ENCODE results near the gene FYN. TPM values are rescaled to one million over a fixed set of nuclear protein-coding genes. Genes with fewer than 3 reads are reported as not detected.

Gene FYN
- total and polyA plus RNA-seq, 9 of the 15 experiments (the other 6 are each of a cell fraction or from before 2014, with no cell fraction given), result 2.9 to 22.1 (median 11.4) TPM

DNA sequence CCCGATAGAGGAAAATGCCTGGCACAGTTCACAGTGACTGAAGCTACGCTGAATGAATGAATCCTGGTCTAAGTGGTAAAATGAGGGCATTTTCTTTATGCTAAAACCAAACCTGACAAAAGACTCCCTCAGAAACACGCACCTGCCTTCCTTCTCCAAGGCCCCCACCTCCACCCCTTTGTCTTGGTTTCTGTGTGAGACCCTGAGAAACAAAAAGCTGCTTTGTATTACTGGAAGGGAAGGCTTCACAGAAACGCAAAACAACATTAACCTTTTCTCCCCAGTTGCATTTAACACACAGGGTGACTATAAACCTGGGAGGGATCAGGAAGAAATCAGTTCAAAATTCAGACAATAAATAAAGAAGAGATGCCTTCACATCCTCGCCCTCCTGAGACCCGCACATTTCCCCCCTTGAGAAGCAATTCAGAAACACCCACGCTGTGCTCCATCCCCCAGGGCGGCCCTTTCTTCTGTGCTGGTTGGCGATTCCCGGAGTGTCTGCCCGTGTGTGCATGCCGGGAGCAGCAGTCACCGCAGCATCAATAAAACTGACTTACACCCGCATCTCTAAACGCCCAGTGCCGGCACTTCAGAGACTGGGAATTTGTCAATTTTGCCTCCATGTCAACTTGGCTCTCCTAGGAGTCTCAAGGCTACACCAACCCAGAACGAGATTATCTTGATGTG is 200.3 kb downstream of the FYN start (continued):
- TF ChIP-seq, protein P1, sequence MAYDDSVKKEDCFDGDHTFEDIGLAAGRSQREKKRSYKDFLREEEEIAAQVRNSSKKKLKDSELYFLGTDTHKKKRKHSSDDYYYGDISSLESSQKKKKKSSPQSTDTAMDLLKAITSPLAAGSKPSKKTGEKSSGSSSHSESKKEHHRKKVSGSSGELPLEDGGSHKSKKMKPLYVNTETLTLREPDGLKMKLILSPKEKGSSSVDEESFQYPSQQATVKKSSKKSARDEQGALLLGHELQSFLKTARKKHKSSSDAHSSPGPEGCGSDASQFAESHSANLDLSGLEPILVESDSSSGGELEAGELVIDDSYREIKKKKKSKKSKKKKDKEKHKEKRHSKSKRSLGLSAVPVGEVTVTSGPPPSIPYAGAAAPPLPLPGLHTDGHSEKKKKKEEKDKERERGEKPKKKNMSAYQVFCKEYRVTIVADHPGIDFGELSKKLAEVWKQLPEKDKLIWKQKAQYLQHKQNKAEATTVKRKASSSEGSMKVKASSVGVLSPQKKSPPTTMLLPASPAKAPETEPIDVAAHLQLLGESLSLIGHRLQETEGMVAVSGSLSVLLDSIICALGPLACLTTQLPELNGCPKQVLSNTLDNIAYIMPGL (CRISPR knock-in tag; IDR thresholded peaks at IDR 0.05), result no peak
- TF ChIP-seq, protein P2, sequence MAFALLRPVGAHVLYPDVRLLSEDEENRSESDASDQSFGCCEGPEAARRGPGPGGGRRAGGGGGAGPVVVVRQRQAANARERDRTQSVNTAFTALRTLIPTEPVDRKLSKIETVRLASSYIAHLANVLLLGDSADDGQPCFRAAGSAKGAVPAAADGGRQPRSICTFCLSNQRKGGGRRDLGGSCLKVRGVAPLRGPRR (CRISPR knock-in tag; IDR thresholded peaks at IDR 0.05), result no peak
- TF ChIP-seq ZC3H8 (IDR thresholded peaks at IDR 0.05) (no peak), HDAC2 (IDR thresholded peaks at IDR 0.05) (no peak), ZNF143 (CRISPR knock-in tag; IDR thresholded peaks at IDR 0.05) (no peak)
- TF ChIP-seq, protein P3, sequence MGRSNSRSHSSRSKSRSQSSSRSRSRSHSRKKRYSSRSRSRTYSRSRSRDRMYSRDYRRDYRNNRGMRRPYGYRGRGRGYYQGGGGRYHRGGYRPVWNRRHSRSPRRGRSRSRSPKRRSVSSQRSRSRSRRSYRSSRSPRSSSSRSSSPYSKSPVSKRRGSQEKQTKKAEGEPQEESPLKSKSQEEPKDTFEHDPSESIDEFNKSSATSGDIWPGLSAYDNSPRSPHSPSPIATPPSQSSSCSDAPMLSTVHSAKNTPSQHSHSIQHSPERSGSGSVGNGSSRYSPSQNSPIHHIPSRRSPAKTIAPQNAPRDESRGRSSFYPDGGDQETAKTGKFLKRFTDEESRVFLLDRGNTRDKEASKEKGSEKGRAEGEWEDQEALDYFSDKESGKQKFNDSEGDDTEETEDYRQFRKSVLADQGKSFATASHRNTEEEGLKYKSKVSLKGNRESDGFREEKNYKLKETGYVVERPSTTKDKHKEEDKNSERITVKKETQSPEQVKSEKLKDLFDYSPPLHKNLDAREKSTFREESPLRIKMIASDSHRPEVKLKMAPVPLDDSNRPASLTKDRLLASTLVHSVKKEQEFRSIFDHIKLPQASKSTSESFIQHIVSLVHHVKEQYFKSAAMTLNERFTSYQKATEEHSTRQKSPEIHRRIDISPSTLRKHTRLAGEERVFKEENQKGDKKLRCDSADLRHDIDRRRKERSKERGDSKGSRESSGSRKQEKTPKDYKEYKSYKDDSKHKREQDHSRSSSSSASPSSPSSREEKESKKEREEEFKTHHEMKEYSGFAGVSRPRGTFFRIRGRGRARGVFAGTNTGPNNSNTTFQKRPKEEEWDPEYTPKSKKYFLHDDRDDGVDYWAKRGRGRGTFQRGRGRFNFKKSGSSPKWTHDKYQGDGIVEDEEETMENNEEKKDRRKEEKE (IDR thresholded peaks at IDR 0.05; ENCODE audit: borderline replicate concordance in 1 of 2, control insufficient read depth in 1 of 2, low read depth in 2 of 2, low read length in 1 of 2), result no peak
- TF ChIP-seq, protein P4, sequence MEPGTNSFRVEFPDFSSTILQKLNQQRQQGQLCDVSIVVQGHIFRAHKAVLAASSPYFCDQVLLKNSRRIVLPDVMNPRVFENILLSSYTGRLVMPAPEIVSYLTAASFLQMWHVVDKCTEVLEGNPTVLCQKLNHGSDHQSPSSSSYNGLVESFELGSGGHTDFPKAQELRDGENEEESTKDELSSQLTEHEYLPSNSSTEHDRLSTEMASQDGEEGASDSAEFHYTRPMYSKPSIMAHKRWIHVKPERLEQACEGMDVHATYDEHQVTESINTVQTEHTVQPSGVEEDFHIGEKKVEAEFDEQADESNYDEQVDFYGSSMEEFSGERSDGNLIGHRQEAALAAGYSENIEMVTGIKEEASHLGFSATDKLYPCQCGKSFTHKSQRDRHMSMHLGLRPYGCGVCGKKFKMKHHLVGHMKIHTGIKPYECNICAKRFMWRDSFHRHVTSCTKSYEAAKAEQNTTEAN (CRISPR knock-in tag; IDR thresholded peaks at IDR 0.05), result no peak
- TF ChIP-seq, protein P5, sequence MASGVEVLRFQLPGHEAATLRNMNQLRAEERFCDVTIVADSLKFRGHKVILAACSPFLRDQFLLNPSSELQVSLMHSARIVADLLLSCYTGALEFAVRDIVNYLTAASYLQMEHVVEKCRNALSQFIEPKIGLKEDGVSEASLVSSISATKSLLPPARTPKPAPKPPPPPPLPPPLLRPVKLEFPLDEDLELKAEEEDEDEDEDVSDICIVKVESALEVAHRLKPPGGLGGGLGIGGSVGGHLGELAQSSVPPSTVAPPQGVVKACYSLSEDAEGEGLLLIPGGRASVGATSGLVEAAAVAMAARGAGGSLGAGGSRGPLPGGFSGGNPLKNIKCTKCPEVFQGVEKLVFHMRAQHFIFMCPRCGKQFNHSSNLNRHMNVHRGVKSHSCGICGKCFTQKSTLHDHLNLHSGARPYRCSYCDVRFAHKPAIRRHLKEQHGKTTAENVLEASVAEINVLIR (CRISPR knock-in tag; IDR thresholded peaks at IDR 0.05), result no peak
- TF ChIP-seq, protein P6, sequence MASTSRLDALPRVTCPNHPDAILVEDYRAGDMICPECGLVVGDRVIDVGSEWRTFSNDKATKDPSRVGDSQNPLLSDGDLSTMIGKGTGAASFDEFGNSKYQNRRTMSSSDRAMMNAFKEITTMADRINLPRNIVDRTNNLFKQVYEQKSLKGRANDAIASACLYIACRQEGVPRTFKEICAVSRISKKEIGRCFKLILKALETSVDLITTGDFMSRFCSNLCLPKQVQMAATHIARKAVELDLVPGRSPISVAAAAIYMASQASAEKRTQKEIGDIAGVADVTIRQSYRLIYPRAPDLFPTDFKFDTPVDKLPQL (IDR thresholded peaks at IDR 0.05; ENCODE audit: extremely low read depth, insufficient read length), result no peak
- TF ChIP-seq, protein P7, sequence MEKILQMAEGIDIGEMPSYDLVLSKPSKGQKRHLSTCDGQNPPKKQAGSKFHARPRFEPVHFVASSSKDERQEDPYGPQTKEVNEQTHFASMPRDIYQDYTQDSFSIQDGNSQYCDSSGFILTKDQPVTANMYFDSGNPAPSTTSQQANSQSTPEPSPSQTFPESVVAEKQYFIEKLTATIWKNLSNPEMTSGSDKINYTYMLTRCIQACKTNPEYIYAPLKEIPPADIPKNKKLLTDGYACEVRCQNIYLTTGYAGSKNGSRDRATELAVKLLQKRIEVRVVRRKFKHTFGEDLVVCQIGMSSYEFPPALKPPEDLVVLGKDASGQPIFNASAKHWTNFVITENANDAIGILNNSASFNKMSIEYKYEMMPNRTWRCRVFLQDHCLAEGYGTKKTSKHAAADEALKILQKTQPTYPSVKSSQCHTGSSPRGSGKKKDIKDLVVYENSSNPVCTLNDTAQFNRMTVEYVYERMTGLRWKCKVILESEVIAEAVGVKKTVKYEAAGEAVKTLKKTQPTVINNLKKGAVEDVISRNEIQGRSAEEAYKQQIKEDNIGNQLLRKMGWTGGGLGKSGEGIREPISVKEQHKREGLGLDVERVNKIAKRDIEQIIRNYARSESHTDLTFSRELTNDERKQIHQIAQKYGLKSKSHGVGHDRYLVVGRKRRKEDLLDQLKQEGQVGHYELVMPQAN (IDR thresholded peaks at IDR 0.05; ENCODE audit: borderline replicate concordance), result no peak

Measured in K562 (cell line).